ENCODE measurements around the gene RNF34.

Gene RNF34

DNA sequence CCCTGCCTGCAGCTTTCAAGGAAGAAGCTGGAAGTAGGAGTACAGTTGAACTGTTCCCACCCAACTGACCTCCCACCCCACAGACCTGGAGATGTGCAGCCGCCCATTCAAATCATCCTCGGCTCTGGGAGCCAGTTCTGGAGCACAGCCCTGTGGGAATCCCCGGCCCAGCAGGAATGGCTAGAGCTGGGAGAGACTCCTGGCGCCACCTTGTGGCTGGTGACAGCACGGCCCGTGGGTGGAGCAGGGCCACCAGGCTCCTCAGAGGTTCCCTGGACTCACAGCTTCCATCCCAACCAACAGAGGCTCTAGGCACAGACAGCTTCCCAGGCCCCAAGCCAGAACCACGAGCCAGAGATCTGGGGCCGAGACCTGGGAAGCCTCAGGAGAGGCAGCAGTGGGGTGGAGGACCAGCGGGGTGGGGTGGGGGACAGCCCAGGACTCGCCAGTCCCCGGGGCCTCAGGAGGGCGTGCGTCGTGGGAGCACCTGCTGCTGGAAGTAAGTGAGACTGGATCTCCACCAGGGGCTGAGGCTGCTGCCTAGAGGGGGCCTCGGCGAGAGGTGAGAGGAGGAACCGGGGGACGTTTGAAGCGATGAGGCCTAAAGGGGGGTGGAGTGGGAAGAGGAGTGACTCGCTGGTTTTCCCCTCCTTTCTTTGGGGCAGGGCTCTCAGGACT is 43.4 kb downstream of the RNF34 start:
- Histone ChIP-seq H3K4me3 (ENCODE audit: low read depth, low read length) (no peak overlapping the region), H3K36me3 (ENCODE audit: control insufficient read depth, insufficient read depth, low read length) (peaks cover 52% of the 10 kb centered on the region), H3K4me1 (ENCODE audit: control insufficient read depth, insufficient read depth, low read length) (no peaks in the 10 kb centered on the region), H3K27me3 (ENCODE audit: control insufficient read depth, insufficient read depth, low read length) (no peaks in the 10 kb centered on the region), H3K9me3 (ENCODE audit: control insufficient read depth, insufficient read depth, low read length) (no peaks in the 10 kb centered on the region), H3K9ac (ENCODE audit: low read depth, low read length) (no peak overlapping the region)

DNA sequence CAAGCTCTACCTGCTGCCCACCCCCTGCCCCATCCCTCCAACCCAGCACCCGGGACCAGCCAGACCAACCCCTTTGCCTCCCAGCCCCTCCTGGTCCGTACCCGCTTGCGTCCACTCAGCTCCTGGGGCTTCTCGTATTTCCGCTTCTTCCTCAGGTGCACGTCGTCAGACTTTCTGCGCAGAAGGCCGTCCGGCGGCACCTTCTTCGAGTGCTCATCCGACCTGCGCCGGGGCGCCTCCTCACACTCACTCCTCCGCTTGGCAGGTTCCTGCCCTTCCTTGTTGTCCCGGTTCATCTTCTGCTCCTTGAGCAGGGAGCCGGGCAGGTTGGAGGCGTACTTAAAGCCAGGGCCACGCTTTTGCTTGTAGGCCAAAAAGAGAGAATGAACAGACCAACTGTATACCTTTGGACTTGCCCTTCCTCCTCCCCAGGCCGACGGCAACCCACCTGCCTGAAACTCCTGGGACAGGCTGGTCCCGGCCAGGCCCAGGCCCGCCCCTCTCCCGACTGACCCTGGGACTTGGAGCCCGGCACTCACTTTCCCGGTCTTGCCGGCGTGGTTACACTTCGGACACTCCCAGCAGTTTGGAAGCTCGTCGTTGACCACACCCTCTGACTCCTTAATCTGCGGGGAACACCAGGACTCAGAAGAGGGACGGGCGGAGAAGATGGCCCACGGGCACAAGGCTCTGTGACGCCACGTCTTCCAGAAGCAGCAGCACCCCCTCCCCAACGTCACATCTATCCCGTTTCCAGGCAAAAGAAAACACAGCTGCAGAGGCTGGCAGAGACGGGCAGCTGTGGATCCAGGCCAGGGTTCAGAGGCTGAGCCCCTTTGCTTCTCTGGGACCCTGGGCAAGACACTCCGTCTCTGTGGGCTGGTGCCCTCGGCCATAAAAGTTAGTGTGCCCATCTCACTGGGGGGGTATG is 44.3 kb downstream of the RNF34 start:
- Histone ChIP-seq H3K9ac (ENCODE audit: low read depth, low read length) (no peak overlapping the region), H3K4me1 (ENCODE audit: control insufficient read depth, insufficient read depth, low read length) (no peaks in the 10 kb centered on the region)

DNA sequence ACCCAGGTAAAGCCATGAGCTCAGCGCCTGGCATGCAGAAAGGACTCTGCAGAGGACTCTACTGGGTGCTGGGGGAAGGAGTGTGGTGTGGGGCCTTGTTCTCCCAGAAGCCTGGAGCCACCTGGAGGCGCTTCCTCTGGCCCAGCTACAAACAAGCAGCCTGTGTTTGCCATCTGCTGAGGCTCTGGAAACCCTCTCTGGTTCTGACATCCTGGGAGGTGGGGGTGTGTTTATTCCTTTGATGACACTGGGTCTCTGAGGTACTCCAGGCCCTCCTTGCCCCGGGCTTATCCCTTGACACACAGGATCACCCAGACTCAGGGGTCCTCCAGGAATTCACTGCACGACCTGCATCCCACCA is 44.9 kb downstream of the RNF34 start:
- Histone ChIP-seq H3K27me3 (ENCODE audit: control insufficient read depth, insufficient read depth, low read length) (no peaks in the 10 kb centered on the region), H3K36me3 (ENCODE audit: control insufficient read depth, insufficient read depth, low read length) (peaks cover 48% of the 10 kb centered on the region), H3K9ac (ENCODE audit: low read depth, low read length) (no peak overlapping the region)

More for the DNA sequence above, 44.3 kb downstream of the RNF34 start:
- Histone ChIP-seq H3K9me3 (ENCODE audit: control insufficient read depth, insufficient read depth, low read length) (no peaks in the 10 kb centered on the region), H3K36me3 (ENCODE audit: control insufficient read depth, insufficient read depth, low read length) (peaks cover 52% of the 10 kb centered on the region), H3K4me3 (ENCODE audit: low read depth, low read length) (no peak overlapping the region), H3K27me3 (ENCODE audit: control insufficient read depth, insufficient read depth, low read length) (no peaks in the 10 kb centered on the region)

DNA sequence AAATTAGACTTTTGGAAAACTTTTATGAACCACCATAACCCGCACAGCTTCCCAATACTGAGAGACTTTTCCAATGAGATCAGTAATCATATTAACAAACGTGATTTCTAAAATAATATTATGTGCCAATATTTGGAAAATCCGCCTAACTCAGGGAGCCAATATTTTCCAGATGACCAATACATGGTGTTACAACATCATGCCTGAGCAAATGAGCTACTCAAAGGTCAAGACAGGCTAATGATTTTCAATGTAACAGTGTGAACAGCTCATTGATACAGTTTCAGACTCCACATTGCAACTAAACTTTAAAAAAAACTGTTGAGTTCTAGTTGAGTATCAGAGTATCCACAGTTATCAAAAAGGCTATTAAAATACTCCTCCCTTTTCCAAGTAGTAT is 46.8 kb downstream of the RNF34 start:
- Histone ChIP-seq H3K9ac (ENCODE audit: low read depth, low read length) (no peak overlapping the region), H3K9me3 (ENCODE audit: control insufficient read depth, insufficient read depth, low read length) (no peaks in the 10 kb centered on the region), H3K27me3 (ENCODE audit: control insufficient read depth, insufficient read depth, low read length) (no peaks in the 10 kb centered on the region), H3K4me1 (ENCODE audit: control insufficient read depth, insufficient read depth, low read length) (no peaks in the 10 kb centered on the region), H3K36me3 (ENCODE audit: control insufficient read depth, insufficient read depth, low read length) (peaks cover 32% of the 10 kb centered on the region), H3K4me3 (ENCODE audit: low read depth, low read length) (no peak overlapping the region)

More for the DNA sequence above, 44.9 kb downstream of the RNF34 start:
- no peak overlapping the region for H3K4me3 ChIP-seq (ENCODE audit: low read depth, low read length)
- H3K4me1 ChIP-seq (ENCODE audit: control insufficient read depth, insufficient read depth, low read length) = no peaks in the 10 kb centered on the region
- no peaks in the 10 kb centered on the region for H3K9me3 ChIP-seq (ENCODE audit: control insufficient read depth, insufficient read depth, low read length)

DNA sequence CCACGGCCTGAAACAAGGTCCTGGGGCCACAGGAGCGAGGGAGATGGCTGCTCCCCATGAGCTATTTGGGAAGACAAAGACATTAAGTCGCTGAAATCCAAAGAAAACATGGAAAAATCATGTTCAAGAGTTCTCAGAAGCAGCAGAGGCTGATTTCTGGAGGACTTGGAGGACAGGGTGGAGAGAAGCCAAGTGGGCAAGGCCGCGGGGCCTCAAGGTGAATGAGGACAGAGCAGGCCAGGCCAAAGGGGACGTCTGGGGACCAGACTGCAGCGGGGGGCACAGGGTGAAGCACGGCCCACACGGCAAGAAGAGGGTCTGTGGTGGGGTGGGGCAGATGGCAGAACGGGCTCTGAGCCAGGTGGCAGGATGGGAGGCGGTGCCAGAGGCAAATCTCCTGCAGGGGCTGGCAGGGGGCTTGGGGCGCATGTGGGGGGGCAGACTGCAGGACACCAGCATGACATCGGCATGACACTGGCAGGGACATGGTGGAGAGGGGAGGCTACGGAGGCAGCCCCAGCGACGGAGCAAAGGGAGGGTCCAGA is 48.9 kb downstream of the RNF34 start:
- Histone ChIP-seq H3K9me3 (ENCODE audit: control insufficient read depth, insufficient read depth, low read length) (no peaks in the 10 kb centered on the region), H3K27me3 (ENCODE audit: control insufficient read depth, insufficient read depth, low read length) (no peaks in the 10 kb centered on the region), H3K4me3 (ENCODE audit: low read depth, low read length) (no peak overlapping the region), H3K36me3 (ENCODE audit: control insufficient read depth, insufficient read depth, low read length) (peaks cover 30% of the 10 kb centered on the region), H3K4me1 (ENCODE audit: control insufficient read depth, insufficient read depth, low read length) (no peaks in the 10 kb centered on the region), H3K9ac (ENCODE audit: low read depth, low read length) (no peak overlapping the region)

DNA sequence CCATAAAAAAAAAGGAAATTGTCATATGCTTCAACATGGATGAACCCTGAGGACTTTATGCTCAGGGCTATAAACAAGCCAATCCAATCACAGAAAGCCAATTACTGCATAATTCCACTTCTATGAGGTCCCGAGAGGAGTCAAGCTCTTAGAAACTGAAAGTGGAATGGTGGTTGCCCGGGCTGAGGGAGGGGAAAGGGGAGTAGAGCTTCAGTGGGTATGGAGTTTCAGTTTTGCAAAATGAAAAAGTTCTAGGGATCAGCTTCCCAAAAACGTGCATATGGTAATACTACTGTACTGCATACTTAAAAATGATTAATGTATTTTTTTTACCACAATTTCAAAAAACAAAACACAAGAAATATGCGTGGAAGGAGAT is 52.0 kb downstream of the RNF34 start:
- no peaks in the 10 kb centered on the region for H3K27me3 ChIP-seq (ENCODE audit: control insufficient read depth, insufficient read depth, low read length)
- no peaks in the 10 kb centered on the region for H3K9me3 ChIP-seq (ENCODE audit: control insufficient read depth, insufficient read depth, low read length)
- no peak overlapping the region for H3K4me3 ChIP-seq (ENCODE audit: low read depth, low read length)
- H3K4me1 ChIP-seq (ENCODE audit: control insufficient read depth, insufficient read depth, low read length) = no peaks in the 10 kb centered on the region
- peaks cover 23% of the 10 kb centered on the region for H3K36me3 ChIP-seq (ENCODE audit: control insufficient read depth, insufficient read depth, low read length)
- H3K9ac ChIP-seq (ENCODE audit: low read depth, low read length) = peak overlapping the region; percentile 12

DNA sequence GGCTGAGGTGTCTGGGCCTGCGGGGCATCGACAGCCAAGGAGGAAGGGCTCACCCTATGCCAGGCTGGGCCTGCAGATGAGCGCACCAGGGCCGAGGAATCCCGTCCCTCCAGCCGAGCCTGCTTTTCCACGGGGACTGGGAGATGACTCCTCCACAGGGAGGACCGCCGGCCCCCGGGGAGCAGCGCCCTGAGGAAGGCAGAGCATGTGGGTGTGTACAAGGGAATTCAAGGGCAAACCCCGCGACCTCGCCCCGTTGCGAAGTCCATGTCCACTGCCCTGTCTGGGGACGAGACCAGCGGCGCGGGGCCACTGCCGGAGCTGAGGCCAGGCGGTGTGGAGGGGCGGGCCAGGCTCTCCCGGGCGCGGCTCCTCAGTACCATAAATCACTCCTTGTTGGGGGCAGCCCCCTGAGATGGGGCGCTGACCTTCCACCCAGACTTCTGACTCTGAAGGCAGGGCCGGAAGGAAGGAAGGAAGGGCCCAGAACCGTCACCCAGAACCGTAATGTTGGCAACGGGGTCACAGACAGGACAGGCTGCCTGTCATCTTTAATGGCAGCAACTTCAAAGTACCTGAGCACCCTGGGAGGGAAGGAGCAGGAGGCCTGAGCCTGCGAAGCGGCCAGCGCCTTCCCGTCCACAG is 52.5 kb downstream of the RNF34 start:
- H3K4me3 ChIP-seq (ENCODE audit: low read depth, low read length) = no peak overlapping the region
- no peaks in the 10 kb centered on the region for H3K4me1 ChIP-seq (ENCODE audit: control insufficient read depth, insufficient read depth, low read length)
- H3K9ac ChIP-seq (ENCODE audit: low read depth, low read length) = peak overlapping the region; percentile 12
- no peaks in the 10 kb centered on the region for H3K9me3 ChIP-seq (ENCODE audit: control insufficient read depth, insufficient read depth, low read length)
- no peaks in the 10 kb centered on the region for H3K27me3 ChIP-seq (ENCODE audit: control insufficient read depth, insufficient read depth, low read length)
- H3K36me3 ChIP-seq (ENCODE audit: control insufficient read depth, insufficient read depth, low read length) = peaks cover 23% of the 10 kb centered on the region

DNA sequence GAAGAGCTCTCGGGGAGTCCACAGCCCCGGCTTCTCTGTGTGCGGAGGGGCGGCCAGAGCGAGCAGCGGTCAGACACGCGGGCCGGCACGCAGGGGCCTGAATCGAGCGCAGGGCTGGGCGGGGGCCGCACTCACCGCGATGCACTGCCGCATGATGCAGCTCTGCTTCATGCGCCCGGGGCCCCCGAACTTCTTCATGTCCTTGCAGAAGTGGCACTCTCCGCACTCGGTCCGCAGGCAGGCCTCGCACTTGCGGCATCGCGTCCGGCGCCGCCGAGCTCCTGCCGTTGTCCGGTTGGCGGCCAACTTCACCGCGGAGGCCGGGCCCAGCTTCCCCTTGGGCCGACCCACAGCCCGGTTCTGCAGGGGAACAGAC is 53.1 kb downstream of the RNF34 start:
- Histone ChIP-seq H3K36me3 (ENCODE audit: control insufficient read depth, insufficient read depth, low read length) (peaks cover 23% of the 10 kb centered on the region), H3K4me3 (ENCODE audit: low read depth, low read length) (no peak overlapping the region), H3K4me1 (ENCODE audit: control insufficient read depth, insufficient read depth, low read length) (no peaks in the 10 kb centered on the region), H3K9ac (ENCODE audit: low read depth, low read length) (no peak overlapping the region), H3K27me3 (ENCODE audit: control insufficient read depth, insufficient read depth, low read length) (no peaks in the 10 kb centered on the region), H3K9me3 (ENCODE audit: control insufficient read depth, insufficient read depth, low read length) (no peaks in the 10 kb centered on the region)

DNA sequence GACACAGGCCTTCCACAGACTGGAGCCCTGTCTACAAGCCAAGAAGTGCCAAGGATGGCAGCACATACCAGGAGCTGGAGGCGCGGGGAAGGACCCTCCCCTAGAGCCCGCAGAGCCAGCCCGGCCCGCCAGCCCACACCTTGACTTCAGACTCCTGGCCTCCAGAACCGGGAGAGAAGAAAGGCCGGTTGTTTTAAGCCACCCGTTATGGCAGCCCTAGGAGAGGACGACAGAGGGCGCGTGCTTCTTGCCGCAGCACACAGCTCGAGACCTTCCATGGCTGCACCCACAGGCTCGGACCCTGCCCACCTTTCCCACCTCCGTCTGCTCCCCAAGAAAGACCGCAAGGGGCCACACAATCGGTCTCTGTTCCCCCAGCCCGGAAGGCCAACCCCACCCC is 53.7 kb downstream of the RNF34 start:
- H3K9me3 ChIP-seq (ENCODE audit: control insufficient read depth, insufficient read depth, low read length) = no peaks in the 10 kb centered on the region
- no peaks in the 10 kb centered on the region for H3K4me1 ChIP-seq (ENCODE audit: control insufficient read depth, insufficient read depth, low read length)
- peaks cover 23% of the 10 kb centered on the region for H3K36me3 ChIP-seq (ENCODE audit: control insufficient read depth, insufficient read depth, low read length)
- H3K9ac ChIP-seq (ENCODE audit: low read depth, low read length) = no peak overlapping the region
- no peak overlapping the region for H3K4me3 ChIP-seq (ENCODE audit: low read depth, low read length)
- no peaks in the 10 kb centered on the region for H3K27me3 ChIP-seq (ENCODE audit: control insufficient read depth, insufficient read depth, low read length)

DNA sequence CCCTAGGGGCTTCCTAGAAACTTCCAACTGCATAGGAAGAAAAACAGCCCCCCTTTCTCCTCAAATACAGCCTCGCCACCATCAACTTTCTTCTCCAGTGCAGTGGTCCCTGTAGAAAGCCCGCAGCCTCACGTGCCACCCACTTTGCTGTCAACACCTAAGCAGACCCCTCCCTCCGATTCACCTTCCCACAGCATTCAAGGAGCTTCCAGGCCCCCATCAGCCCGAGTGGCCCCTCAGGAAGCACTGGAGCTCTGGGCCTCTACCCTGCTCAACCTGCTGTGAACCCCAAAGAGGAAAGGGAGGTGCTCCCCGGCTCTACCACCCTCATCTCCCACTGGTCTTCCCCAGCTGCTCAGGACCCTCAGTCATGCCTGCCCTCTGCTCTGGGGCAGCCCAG is 55.0 kb downstream of the RNF34 start:
- no peaks in the 10 kb centered on the region for H3K9me3 ChIP-seq (ENCODE audit: control insufficient read depth, insufficient read depth, low read length)
- H3K27me3 ChIP-seq (ENCODE audit: control insufficient read depth, insufficient read depth, low read length) = no peaks in the 10 kb centered on the region
- H3K4me3 ChIP-seq (ENCODE audit: low read depth, low read length) = no peak overlapping the region
- no peaks in the 10 kb centered on the region for H3K4me1 ChIP-seq (ENCODE audit: control insufficient read depth, insufficient read depth, low read length)
- H3K36me3 ChIP-seq (ENCODE audit: control insufficient read depth, insufficient read depth, low read length) = peaks cover 16% of the 10 kb centered on the region
- no peak overlapping the region for H3K9ac ChIP-seq (ENCODE audit: low read depth, low read length)

DNA sequence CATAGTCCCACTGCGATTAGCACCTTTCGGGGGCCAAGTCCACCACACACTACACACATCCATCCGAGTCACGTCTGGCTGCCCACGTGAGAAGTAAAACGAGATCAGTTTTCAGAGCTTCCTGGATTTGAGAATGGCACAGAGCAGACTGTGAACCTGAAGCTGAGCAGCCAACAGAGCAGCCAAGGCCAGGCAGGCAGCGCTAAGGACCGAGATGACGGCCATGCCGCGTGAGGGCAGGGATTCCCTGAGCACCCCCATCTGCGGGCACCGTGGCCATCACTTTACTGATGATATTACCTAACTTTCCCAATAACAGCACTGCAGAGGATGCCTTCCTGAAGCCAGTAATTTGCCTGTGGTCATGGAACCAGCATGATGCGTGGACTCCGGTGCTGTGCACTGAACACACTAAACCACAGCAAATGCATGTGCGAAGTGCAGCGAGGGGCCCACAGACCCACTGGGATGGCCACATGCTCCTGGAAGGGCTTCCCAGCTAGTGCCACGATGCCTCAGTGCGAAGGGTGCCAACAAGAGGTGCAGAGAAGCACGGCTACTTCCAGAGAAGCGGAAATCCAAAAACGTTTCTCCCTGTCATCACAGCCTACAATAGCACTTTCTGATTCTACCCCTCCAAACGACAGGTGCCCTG is 56.0 kb downstream of the RNF34 start:
- Histone ChIP-seq H3K4me3 (ENCODE audit: low read depth, low read length) (no peak overlapping the region), H3K4me1 (ENCODE audit: control insufficient read depth, insufficient read depth, low read length) (no peaks in the 10 kb centered on the region), H3K9ac (ENCODE audit: low read depth, low read length) (no peak overlapping the region)

More for the DNA sequence above, 56.0 kb downstream of the RNF34 start:
- peaks cover 16% of the 10 kb centered on the region for H3K36me3 ChIP-seq (ENCODE audit: control insufficient read depth, insufficient read depth, low read length)
- H3K9me3 ChIP-seq (ENCODE audit: control insufficient read depth, insufficient read depth, low read length) = no peaks in the 10 kb centered on the region
- no peaks in the 10 kb centered on the region for H3K27me3 ChIP-seq (ENCODE audit: control insufficient read depth, insufficient read depth, low read length)
